HUDEP-2 (cell line): Measurements from ENCODE around the gene ENTPD1.
"Not testable (repeated sequence)": the region's sequence is repeated elsewhere in the genome, so short reads cannot be mapped to it uniquely, and the experiment has no call there.

Source experiments
- DNase-seq, 76 experiments: peaks; one replicate each; lab custom pipeline; 2025; ENCODE audit not compliant: unreplicated experiment in 76 of 76; lab: John Stamatoyannopoulos, UW

ENTPD1 gene

DNA sequence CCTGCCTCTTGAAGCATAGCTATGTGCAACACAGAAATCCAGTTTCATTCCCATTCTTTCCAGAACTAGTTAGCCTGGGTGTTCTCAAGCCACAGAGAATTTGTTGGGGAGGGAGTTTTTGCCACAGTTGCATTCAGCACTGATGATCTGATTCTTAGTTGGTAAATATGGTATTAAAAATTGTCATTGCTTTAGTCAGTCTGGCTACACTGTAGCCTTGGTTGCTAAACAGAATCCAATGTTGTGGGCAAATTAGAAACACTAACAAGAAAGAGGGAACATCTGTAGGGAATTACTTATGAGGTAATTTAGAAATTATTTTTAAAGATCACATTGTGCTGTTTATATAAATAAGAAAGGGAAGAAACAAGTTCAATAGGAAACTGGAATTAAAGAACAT is 94.8 kb downstream of the ENTPD1 start:
- DNase-seq = no peak

DNA sequence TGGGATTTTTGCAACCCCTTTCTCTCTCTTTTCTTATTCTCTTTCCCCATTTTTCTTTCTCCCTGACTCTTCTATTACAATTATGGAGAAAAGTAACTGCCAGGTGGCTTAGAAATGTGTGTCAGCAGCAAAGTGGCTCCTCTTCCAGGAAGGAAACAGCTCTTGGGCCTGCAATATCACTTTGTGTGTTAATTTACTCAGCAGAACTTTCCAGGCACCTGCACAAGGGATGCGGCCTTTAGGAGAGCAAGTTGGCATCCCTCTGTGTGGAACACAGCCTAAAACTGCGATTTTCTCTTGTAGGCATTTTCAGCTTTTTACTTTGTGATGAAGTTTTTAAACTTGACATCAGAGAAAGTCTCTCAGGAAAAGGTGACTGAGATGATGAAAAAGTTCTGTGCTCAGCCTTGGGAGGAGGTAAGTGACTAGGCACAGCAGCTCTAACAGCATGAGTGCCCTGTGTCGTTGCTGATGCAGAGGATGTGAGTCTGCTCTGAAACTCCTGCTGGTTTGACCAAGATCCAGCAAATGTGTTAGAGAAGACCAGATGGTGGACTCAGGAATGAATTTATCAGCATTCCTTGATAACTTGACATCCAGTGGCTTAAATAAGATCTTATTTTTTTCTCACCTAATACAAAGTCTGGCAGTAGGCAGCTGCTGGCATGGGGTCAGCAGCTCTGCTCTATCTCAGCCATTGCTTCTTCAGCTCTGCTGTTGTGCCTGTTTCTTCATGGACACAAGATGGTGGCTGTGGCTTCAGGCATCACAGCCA is 104.4 kb downstream of the ENTPD1 start:
- no peak for DNase-seq

DNA sequence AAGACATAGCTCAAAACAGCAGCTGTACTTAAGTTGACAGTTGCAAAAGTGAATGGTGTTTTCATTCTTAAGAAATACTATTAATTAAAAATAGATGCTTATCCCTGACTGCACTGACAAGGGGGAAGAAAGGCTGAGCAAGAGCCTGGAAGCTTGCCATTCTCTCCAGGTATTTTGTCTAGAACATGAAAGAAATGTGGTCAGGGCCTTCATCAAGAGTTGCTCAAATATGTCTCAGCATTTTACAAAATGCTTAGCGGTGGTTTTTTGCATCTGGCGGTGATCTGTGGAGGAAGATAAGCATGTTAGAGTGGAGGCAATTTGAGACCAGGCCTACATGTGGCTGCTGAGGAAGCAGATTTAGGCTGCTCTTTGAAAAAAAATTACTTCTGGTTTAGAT is 105.4 kb downstream of the ENTPD1 start:
- DNase-seq = no peak

DNA sequence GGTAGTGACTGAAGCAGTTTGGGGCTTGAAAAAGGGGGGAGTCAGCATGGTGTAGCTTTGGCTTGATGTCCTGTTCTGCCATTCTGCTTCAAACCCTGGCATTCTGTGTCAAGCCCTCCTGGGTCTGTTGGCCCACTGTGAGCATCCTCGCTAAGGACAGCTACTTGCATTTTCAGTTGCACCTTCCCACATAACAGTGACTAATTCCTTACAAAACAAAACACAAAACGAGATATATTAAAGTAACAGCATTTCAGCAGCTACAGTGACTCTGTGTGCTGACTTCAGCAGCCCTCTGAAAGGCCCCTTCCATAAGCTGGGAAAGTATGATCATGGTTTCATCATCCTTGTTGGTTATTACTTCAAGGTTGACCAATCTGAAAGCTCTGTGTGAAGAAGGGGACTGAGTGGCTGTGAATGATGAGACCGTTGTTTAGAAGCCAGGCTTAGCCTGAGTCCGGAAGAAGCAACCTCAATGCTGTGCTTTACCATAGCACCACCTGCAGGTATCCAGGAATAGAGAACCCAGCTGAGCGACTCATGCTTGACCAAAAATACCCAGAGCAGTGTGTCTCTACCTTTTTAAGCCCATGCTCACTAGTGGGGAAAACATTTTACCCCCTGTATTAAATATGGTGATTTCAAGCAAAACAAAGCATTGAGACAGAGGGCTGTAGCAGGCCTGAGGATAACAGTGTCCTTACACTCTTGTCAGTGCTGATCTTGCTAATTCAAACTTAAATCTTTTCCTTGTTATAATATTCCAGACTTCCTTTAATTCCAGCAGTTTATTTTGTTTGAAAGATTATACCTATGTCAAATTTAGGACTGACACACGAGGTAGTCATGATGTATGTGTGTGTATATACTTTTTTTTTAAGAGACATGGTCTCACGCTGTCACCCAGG is 109.2 kb downstream of the ENTPD1 start:
- peak in 18 of 76 experiments; percentile 1 to 47 (median 8) for DNase-seq

DNA sequence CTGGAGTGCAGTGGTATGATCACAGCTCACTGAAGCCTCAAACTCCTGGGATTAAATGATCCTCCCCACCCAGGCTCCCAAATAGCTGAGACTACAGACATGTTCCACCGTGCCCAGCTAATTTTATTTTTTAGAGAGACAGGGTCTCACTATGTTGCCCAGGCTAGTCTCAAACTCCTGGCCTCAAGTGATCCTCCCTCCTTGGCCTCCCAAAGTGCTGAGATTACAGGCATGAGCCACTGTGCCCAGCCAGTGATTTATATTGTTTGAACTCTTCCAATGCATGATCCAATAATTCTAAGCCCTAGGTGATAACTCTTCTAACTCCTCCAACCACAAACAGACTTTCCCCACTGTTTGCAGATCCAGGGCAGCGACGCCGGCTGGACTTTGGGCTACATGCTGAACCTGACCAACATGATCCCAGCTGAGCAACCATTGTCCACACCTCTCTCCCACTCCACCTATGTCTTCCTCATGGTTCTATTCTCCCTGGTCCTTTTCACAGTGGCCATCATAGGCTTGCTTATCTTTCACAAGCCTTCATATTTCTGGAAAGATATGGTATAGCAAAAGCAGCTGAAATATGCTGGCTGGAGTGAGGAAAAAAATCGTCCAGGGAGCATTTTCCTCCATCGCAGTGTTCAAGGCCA is 110.0 kb downstream of the ENTPD1 start:
- no peak for DNase-seq

DNA sequence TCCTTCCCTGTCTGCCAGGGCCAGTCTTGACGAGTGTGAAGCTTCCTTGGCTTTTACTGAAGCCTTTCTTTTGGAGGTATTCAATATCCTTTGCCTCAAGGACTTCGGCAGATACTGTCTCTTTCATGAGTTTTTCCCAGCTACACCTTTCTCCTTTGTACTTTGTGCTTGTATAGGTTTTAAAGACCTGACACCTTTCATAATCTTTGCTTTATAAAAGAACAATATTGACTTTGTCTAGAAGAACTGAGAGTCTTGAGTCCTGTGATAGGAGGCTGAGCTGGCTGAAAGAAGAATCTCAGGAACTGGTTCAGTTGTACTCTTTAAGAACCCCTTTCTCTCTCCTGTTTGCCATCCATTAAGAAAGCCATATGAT is 110.5 kb downstream of the ENTPD1 start:
- no peak for DNase-seq

DNA sequence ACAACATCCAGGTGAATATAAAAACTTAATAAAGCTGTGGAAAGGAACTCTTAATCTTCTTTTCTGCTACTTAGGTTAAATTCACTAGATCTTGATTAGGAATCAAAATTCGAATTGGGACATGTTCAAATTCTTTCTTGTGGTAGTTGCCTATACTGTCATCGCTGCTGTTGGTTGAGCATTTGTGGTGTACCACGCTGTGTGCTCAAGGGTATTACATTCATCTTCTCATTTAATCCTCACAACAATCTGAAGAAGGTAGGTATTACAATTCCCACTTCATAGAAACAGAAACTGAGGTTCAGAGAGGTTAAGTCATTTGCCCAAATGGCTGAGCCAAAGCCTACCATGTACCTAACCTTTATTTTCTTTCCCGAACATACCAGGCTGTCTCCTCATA is 111.9 kb downstream of the ENTPD1 start:
- DNase-seq = no peak

DNA sequence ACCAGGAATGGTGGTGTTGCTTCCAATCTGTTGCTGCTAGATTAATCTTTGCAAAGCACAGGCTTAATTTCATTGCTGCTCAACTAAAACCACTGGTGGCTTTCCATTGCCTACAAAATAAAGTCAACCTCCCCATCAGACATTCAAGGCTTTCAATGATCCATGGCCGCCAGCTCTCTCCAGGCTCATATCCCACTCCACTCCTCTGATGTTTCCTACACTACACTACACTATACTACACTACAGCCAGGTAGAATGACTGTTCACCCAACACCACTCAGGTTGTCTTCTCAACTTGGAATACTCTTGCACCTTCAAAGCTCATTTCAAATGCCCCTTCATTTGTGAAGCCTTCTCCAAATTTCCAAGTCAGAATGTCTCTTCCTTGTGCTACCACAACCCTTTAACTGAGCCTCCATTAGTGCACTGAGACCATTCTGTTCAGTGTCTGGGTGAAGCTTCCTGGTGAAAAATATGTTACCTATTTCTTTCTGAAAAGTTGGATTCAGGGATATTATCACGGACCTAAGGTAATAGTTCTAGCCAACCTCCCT is 116.3 kb downstream of the ENTPD1 start:
- no peak for DNase-seq

DNA sequence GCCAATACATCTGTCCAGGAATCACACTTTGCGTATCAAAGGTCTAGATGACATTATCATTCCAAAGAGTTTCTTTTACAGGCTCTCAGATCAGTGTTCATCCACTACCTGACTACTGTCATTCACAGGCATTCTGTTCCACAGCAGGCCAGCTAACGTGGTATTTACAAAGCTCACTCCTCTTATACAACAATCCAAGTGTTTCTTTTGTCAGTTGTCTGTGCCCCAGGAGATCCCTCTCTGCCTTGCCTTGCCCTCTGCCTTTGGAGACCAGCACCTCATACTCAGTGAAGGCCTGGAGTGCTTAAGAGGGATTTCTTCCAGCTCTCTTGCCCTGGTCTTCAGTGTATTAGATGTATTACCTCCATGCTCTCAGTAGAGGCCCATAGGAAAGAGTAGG is 117.2 kb downstream of the ENTPD1 start:
- no peak for DNase-seq

DNA sequence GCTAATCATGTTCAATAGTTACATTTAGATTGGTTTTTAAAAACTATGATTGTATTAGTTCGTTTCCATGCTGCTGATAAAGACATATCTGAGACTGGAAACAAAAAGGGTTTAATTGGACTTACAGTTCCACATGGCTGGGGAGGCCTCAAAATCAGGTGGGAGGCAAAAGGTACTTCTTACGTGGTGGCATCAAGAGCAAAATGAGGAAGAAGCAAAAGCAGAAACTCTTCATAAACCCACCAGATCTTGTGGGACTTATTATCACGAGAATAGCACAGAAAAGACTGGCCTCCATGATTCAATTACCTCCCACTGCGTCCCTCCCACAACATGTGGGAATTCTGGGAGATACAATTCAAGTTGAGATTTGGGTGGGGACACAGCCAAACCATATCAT is 117.7 kb downstream of the ENTPD1 start:
- DNase-seq = no peak

DNA sequence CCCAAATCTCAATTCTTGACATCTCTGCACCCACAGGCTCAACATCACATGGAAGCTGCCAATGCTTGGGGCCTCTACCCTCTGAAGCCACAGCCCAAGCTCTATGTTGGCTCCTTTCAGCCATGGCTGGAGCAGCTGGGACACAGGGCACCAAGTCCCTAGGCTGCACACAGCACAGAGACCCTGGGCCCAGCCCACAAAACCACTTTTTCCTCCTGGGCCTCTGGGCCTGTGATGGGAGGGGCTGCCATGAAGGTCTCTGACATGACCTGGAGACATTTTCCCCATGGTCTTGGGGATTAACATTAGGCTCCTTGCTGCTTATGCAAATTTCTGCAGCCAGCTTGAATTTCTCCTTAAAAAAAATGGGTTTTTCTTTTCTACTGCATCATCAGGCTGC is 118.8 kb downstream of the ENTPD1 start:
- not testable (repeated sequence) for DNase-seq

DNA sequence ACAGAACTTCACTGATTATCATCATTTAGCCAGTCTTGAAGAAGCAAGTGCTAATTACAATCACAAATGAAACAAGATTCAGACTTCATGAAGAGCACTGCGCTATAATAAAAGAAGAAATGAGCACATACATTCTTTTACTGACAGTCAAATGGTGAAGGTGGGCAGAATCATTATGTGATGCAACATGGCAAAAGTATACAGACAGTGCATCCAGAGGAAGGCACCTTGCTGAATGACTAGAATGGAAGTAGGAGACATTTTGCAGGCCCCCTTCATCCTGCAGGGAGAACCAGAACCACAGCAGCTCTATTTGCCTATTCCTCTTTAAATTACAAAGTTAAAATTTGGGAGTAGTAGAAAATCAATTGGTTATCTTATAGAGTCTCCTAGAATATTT is 120.8 kb downstream of the ENTPD1 start:
- DNase-seq = no peak

DNA sequence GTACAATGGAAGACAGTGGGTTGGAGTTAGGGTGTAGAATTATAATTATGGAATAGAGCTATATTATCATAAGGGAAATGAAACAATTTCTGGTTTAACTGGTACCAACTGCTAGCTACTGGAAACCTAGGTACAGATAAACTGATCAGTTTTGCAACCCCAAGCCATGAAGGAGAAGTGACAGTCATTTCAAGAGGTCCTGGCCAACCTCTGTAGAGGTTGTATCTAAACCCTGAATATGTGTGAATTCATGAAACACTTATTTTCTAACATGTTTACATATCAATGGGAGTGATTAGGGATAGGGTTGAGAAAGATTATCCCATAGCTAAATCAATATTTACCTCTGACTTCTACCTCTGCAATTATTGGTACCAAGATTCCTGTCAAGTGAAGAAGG is 121.9 kb downstream of the ENTPD1 start:
- DNase-seq = no peak

DNA sequence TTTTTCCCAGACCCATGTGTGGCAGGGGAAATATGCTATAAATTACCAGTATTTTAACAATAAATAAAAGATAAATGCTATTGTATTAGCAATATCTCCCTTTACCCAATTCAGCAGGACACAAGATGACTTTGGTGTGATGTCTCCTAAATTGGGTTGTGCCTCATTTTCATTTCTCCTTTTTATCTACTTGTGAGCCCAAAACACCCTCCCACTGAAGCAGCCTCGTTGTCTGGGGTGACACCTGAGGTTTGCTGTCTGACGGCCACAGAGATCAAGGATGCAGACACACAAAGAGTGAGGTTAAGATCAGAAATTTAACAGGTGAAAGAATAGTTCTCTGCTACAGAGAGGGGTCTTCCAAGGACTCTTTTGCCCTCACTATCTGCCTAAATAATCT is 124.7 kb downstream of the ENTPD1 start:
- no peak for DNase-seq

DNA sequence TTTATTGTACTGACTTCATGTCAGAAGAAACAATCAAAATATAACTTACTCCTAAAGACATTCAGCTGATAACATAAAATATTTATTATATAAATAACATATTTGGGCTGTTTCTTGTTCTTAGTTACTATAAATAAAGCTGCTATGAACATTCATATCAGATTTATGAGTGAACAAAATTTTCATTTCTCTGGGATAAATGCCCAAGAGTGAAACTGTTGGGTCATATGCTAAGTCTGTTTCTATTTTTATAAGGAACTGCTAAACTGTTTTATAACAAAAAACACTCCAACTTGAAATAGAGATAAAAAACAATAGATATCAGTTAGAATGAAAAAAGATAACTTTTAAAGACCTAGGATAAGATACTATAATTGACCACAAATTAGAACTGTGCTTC is 125.4 kb downstream of the ENTPD1 start:
- no peak for DNase-seq

DNA sequence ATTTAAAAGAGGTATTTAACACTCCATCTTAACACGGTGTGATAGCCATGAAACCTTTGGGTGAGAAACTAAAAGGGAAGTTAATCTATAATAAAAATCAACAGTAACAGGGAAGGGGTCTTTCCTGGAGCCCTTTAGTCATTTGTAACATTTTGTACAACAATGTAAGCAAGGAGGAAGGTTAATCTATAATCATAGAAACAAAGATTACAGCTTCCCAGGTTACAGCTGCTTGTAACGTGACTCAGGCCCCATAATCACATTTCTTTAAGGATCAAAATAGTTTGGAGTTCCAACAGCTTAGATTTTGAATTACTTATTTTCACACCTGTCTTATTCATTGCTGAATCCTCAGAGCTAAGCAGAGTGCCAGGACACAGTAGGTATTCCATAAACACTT is 133.9 kb downstream of the ENTPD1 start:
- no peak for DNase-seq

DNA sequence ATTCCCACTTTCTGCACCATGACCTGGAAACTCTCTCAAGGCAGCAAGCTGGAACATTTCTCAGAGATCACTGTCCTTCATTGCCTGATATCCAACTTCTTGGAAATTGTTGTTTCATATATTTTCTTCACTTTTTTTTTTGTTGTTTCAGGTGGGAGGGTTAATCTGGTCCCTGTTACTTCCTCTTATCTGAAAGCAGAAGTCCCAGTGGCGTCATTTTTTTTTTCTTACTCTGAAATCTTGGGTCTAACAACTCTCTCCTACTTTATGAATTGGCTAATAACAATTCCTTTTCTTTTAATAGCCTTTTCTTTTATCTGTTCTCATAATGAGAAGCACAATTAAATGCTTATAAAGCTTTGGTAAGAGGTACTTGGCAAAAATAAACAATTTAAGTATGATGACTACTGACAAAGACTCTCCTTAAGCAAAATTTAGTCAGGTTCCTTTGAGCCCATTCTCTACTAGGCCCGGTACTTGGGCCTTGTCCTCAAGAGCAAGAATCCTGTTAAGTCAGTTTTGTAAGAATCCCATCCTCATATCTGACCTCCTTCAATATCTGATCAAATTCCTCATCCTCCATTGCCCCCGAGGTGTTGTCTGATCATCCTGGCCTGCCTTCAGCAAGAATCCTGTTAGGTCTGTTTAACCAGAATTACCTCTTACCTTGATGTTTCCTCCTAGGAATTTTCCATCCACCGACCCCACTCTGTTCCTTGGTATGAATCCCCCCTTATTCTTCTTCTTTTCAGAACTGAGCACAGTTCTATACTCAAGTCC is 140.3 kb downstream of the ENTPD1 start:
- DNase-seq = no peak

DNA sequence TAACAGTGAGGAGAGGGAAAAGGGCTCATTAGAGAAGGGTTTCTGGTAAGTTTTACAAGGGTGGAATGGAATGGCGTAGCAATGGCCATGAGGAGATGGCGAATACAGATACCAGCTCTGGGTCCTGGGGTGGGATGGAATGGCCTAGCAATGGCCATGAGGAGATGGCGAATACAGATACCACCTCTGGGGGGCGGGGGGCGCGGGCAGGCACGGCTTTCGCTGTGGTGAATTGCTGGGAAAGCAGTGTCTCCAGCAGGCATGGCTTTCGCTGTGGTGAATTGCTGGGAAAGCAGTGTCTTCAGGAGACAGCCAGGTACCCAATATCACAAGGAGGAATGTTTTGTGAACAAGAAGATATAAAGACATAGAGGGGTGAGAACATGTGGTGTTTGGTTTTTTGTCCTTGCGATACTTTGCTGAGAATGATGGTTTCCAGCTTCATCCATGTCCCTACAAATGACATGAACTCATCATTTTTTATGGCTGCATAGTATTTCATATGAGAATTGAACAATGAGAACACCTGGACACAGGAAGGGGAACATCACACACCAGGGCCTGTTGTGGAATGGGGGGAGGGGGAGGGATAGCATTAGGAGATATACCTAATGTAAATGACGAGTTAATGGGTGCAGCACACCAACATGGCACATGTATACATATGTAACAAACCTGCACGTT is 150.1 kb downstream of the ENTPD1 start:
- DNase-seq = not testable (repeated sequence)

DNA sequence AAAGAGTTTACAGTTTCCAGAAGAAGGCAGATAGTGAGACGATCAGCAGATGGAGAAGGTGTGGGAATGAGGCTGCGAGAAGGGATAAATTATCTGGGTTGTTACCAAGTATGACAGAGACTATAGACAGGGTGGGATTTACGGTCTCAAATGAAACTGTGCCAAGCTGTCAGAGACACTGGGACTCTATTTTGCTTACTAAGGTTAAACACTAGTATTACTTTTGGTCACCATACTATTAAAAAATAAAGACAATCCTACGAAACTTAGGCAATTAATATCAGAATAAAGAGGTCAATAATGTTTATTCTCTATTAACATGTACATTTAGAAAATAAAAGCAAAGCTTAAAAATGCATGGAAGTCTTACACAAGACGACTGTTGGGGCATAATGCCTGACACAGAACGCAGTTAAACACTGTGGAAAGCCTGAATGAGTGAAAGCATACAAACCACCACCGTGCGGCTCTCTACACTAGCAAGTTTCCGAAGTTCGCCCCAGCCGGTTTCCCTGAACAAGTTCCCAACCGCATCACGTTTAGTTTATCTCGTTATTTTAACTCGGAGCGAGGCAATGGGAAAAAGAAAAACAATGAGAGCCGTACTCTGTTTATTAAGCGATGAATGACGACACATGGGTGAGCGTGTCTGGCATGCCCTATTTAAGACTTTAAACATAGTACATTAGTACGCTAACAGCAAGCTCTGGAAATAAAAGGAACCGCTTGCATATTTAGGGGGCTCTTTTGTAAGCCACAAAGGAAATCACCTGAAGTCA is 150.9 kb downstream of the ENTPD1 start:
- peak in 63 of 76 experiments; percentile 2 to 58 (median 32) for DNase-seq
